HCT116 (cell line): ENCODE results near the gene TNFRSF19. TPM values are rescaled to one million over a fixed set of nuclear protein-coding genes. Genes with fewer than 3 reads are reported as not detected.

ENCODE experiments used
- ATAC-seq: fragments of 200-7000 bp; cut with Tn5 transposase; 2 replicates; pipeline ENCODE4 v1.9.1; 2020; ENCODE audit warnings: mild to moderate bottlenecking, moderate library complexity
- BruUV-seq: library from RNA; stranded (reverse); fragments of 400-500 nt; replicated peaks from 2 replicates; lab custom pipeline; 2021; lab: Mats Ljungman, UMichigan
- CTCF ChIA-PET: fragments of 300-600 bp; sonication (Branson Sonifier 250); formaldehyde crosslinking; loops from one replicate; lab custom pipeline; 2021; ENCODE audit warnings: antibody characterized with exemption; lab: Charles Lee
- POLR2A ChIA-PET: fragments of 300-600, 350-600 bp; sonication (Branson Sonifier 250); formaldehyde crosslinking; loops from one replicate; lab custom pipeline; 2021; ENCODE audit warnings: antibody characterized with exemption; lab: Charles Lee
- RAD21 ChIA-PET, 2 experiments: fragments of 300-600 bp; sonication (Branson Sonifier 250); formaldehyde crosslinking; loops; one replicate each; lab custom pipeline; 2023; ENCODE audit warnings: low total read pairs in 2 of 2; ENCODE audit not compliant: uncharacterized antibody in 2 of 2, unreplicated experiment in 2 of 2, low non-redundant PET in 1 of 2; lab: Charles Lee
- DNase-seq: peaks from one replicate; pipeline ENCODE4 v3.0.0-alpha.2; 2010; ENCODE audit warnings: low read depth, low spot score
- H2AFZ ChIP-seq: fragments of 200-600 bp; shearing (Covaris generic), sonication (generic); 2 replicates; pipeline ENCODE4 v1.6.1; 2017; ENCODE audit warnings: low read depth, mixed run types, mixed read lengths, antibody characterized with exemption, low read length; ENCODE audit not compliant: poor library complexity, severe bottlenecking
- H3K27ac ChIP-seq: 2 replicates; pipeline ENCODE4 v1.5.1; 2012; ENCODE audit warnings: low read depth, low read length
- H3K27me3 ChIP-seq: fragments of 200-600 bp; sonication (generic); 2 replicates; pipeline ENCODE4 v1.6.1; 2016; ENCODE audit warnings: mixed run types, low read length, mixed read lengths; ENCODE audit not compliant: insufficient read depth
- H3K36me3 ChIP-seq, 2 experiments: fragments of 200-500 bp in 1 of 2; fragments of 200-600 bp in 1 of 2; sonication (Bioruptor generic) in 1 of 2; sonication (generic) in 1 of 2; 2 replicates each; pipeline versions ENCODE4 v1.5.1 to v1.6.1; 2014 to 2016; ENCODE audit warnings: low read length in 2 of 2, inconsistent platforms in 1 of 2, mixed read lengths in 1 of 2, mixed run types in 1 of 2; ENCODE audit not compliant: insufficient read depth in 2 of 2, control insufficient read depth in 1 of 2
- H3K4me1 ChIP-seq, 2 experiments: fragments of 200-600 bp in 1 of 2; sonication (generic) in 1 of 2; 2 replicates each; pipeline versions ENCODE4 v1.5.1 to v1.6.1; 2012 to 2017; ENCODE audit warnings: low read length in 2 of 2, inconsistent platforms in 1 of 2, mild to moderate bottlenecking in 1 of 2, mixed read lengths in 1 of 2, mixed run types in 1 of 2, moderate library complexity in 1 of 2; ENCODE audit not compliant: insufficient read depth in 2 of 2, control insufficient read depth in 1 of 2
- H3K4me2 ChIP-seq: fragments of 200-600 bp; sonication (generic); 2 replicates; pipeline ENCODE4 v1.6.1; 2017; ENCODE audit warnings: mixed run types, low read length, mixed read lengths
- H3K4me3 ChIP-seq, 2 experiments: fragments of 200-600 bp in 1 of 2; sonication (generic) in 1 of 2; replicated peaks in 1 of 2; 2 replicates each; pipeline ENCODE4 v1.5.1; 2011 to 2016; ENCODE audit warnings: low read length in 2 of 2, control low read depth in 1 of 2, low read depth in 1 of 2, mild to moderate bottlenecking in 1 of 2, mixed read lengths in 1 of 2, mixed run types in 1 of 2
- H3K79me2 ChIP-seq: fragments of 200-600 bp; sonication (generic); 2 replicates; pipeline ENCODE4 v1.6.1; 2017; ENCODE audit warnings: mild to moderate bottlenecking, mixed run types, low read length, moderate library complexity, mixed read lengths; ENCODE audit not compliant: insufficient read depth
- H3K9ac ChIP-seq: fragments of 200-600 bp; sonication (generic); 2 replicates; pipeline ENCODE4 v1.6.1; 2016; ENCODE audit warnings: low read length, mixed read lengths
- H3K9me2 ChIP-seq: fragments of 200-600 bp; sonication (generic), shearing (Covaris generic); 2 replicates; pipeline ENCODE4 v1.6.1; 2017; ENCODE audit warnings: mixed run types, mild to moderate bottlenecking, moderate library complexity; ENCODE audit not compliant: insufficient read depth
- H3K9me3 ChIP-seq, 2 experiments: fragments of 200-500 bp in 1 of 2; fragments of 200-600 bp in 1 of 2; sonication (Bioruptor generic) in 1 of 2; sonication (generic) in 1 of 2; 2 replicates each; pipeline ENCODE4 v1.6.1; 2014 to 2017; ENCODE audit warnings: low read length in 2 of 2, mixed read lengths in 2 of 2, inconsistent platforms in 1 of 2, low read depth in 1 of 2, mild to moderate bottlenecking in 1 of 2, mixed run types in 1 of 2, moderate library complexity in 1 of 2; ENCODE audit not compliant: control insufficient read depth in 1 of 2, insufficient read depth in 1 of 2
- H4K20me1 ChIP-seq: fragments of 200-600 bp; sonication (generic), shearing (Covaris generic); 2 replicates; pipeline ENCODE4 v1.6.1; 2017; ENCODE audit warnings: mixed run types, mild to moderate bottlenecking, moderate library complexity; ENCODE audit not compliant: insufficient read depth
- CBX3 ChIP-seq: IDR thresholded peaks from 2 replicates; pipeline ENCODE4 v1.6.1; 2012; ENCODE audit warnings: low read depth
- EGR1 ChIP-seq: IDR thresholded peaks from 2 replicates; pipeline ENCODE4 v1.6.1; 2012; ENCODE audit warnings: low read depth
- ELF1 ChIP-seq: IDR thresholded peaks from 2 replicates; pipeline ENCODE4 v1.6.1; 2012; ENCODE audit warnings: low read depth, borderline replicate concordance
- EZH2 ChIP-seq: fragments of 200-600 bp; sonication (generic); IDR thresholded peaks from 2 replicates; pipeline ENCODE4 v1.6.1; 2017; ENCODE audit warnings: antibody characterized with exemption, mixed run types
- EZH2phosphoT487 ChIP-seq: fragments of 200-600 bp; IDR thresholded peaks from 2 replicates; pipeline ENCODE4 v1.6.1; 2018; ENCODE audit warnings: antibody characterized with exemption, borderline replicate concordance
- JUND ChIP-seq: IDR thresholded peaks from 2 replicates; pipeline ENCODE4 v1.6.1; 2012
- POLR2AphosphoS5 ChIP-seq: IDR thresholded peaks from 2 replicates; pipeline ENCODE4 v1.6.1; 2011; ENCODE audit warnings: mild to moderate bottlenecking, low read depth, low read length, moderate library complexity
- SIN3A ChIP-seq: IDR thresholded peaks from 2 replicates; pipeline ENCODE4 v1.6.1; 2012; ENCODE audit warnings: low read depth
- SP1 ChIP-seq: IDR thresholded peaks from 2 replicates; pipeline ENCODE4 v1.6.1; 2012; ENCODE audit warnings: low read depth
- TCF7L2 ChIP-seq: IDR thresholded peaks from 2 replicates; pipeline ENCODE4 v1.7.0; 2011; ENCODE audit warnings: borderline replicate concordance, inconsistent platforms; ENCODE audit not compliant: insufficient read depth, insufficient read length; ENCODE audit errors: extremely low read depth
- YY1 ChIP-seq: IDR thresholded peaks from 2 replicates; pipeline ENCODE4 v1.6.1; 2011; ENCODE audit warnings: low read length, low read depth, moderate library complexity, mild to moderate bottlenecking; ENCODE audit not compliant: insufficient replicate concordance; ENCODE audit errors: extremely low read depth
- ZFX ChIP-seq: fragments of 450-650 bp; IDR thresholded peaks from 2 replicates; pipeline ENCODE4 v1.6.1; 2017
- intact Hi-C: fragments of 100-400 bp; cut with micrococcal nuclease; formaldehyde crosslinking; loops from 2 replicates; pipeline ENCODE4 v1.10.0; 2022
- total RNA-seq: library from RNA; stranded (reverse); gene quantifications from one replicate; pipeline ENCODE4 v1.2.1, GENCODE V29; 2021; ENCODE audit not compliant: unreplicated experiment
- TF ChIP-seq, protein P1 (sequence below): IDR thresholded peaks from 2 replicates; pipeline ENCODE4 v1.6.1; 2012; ENCODE audit warnings: low read depth
- TF ChIP-seq, protein P2 (sequence below): IDR thresholded peaks from 2 replicates; pipeline ENCODE4 v1.6.1; 2012

The TNFRSF19 gene
- total RNA-seq, 1 experiment from 2014 or later: 1.1 TPM

DNA sequence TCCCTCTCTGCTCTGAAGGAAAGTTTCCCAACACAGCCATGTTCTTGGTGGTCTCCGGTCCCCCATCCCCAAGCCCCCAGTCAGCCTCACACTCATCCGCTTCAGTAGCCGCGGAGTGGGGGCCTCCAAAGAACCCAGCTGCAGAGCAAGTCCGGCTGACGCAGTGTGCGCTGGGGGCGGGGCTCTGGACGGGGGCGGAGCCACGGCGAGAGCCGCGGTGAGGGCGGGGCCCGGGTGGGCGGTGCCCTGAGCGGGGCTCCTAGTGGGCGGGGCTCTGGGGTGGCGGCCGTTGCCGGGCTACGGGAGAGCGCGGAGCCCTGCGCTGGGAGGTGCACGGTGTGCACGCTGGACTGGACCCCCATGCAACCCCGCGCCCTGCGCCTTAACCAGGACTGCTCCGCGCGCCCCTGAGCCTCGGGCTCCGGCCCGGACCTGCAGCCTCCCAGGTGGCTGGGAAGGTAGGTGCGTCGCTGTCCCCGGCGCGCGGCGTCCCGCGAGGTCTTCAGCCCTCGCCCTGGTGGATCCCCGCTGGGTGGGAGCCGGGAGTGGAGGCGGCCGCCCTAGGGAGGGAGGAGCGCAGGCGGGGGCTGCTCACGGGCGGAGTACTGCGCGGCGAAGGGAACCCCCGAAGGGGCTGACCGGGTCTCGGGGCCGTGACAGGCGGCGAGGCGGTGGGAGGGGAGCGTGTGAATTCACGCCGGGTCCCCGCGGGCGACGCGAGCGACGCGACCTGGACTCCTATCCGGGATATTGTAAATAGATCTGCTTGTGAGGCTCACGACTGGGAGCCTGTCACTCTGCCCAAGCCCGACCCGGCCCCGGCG, 9.1 kb downstream of the TNFRSF19 start:
- H3K4me3 ChIP-seq: peak overlapping the region; percentile 67 to 74
- peaks cover 3 to 15% of the 10 kb centered on the region in 2 experiments; a peak in 1 of 4 replicates for H3K4me1 ChIP-seq
- H3K9me3 ChIP-seq: no peaks in the 10 kb centered on the region
- H3K36me3 ChIP-seq: no peaks in the 10 kb centered on the region
- no peaks in the 10 kb centered on the region for H3K9me2 ChIP-seq
- ChIA-PET RAD21 (no interaction called here), CTCF (interaction anchor here (0.6 to 1.0 kb wide), 3 partner anchors 9 to 440 kb away, joined by 3 read pairs; no protein-coding TSS in a partner anchor), POLR2A (no interaction called here)
- peak overlapping the region; percentile 69; the same call in 1 of the 2 replicates for H3K27ac ChIP-seq
- H4K20me1 ChIP-seq: no peaks in the 10 kb centered on the region
- H2AFZ ChIP-seq: no peak overlapping the region
- H3K9ac ChIP-seq: peak overlapping the region; percentile 43
- peak; percentile 96 for ATAC-seq
- peak overlapping the region; percentile 78 for H3K4me2 ChIP-seq
- no TSS peak for BruUV-seq
- H3K79me2 ChIP-seq: no peaks in the 10 kb centered on the region
- H3K27me3 ChIP-seq: no peaks in the 10 kb centered on the region
- TF ChIP-seq SP1 (no peak), POLR2AphosphoS5 (peak; percentile 62), EGR1 (peak; percentile 35; the same call in 1 of the 2 replicates)
- intact Hi-C loops: loop anchor here (5.0 to 10.0 kb wide), 2 partner anchors 107 to 204 kb away; no protein-coding TSS in a partner anchor
- DNase-seq: peak; percentile 54

DNA sequence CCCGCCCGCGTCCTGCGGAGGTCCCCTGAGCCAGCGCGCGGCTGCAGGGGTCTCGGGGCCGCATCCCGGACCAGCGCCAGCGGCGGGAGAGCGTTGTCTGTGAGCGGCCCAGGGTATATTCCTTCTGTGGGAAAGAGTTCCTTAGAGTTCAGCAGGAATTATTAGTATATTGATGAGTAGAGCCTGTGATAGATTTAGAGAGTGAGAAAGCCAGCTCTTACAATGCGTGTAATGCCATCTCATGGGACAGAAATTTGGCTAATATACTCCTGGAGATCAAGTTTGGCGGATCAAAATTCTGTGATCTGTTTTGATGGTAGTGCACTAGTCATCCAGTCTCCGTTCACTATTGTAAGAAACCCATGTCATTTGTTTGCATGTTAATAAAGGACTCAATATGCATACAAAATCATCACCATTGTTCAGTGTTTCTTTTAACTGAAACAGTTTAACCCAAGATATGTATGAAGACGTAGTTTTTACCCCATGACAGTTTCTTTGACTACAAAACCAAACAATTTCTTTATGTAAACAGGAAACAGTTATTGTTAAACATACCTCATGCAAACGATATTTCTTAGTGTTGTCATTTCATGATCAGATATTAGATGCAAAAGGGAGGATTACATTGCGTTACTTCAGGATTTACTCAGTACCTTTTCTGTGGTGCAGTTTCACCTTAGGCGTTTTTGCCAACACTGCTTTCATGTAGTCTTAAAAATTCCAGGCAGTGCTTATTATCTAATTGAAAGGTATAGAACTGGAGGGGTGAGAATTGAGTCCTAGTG, 9.9 kb downstream of the TNFRSF19 start:
- no peaks in the 10 kb centered on the region for H3K27me3 ChIP-seq
- H3K9me2 ChIP-seq: no peaks in the 10 kb centered on the region
- CTCF ChIA-PET: no interaction called here
- ATAC-seq: no peak
- peaks cover 3 to 15% of the 10 kb centered on the region in 2 experiments; a peak in 1 of 4 replicates for H3K4me1 ChIP-seq
- no peaks in the 10 kb centered on the region for H3K79me2 ChIP-seq
- POLR2A ChIA-PET: no interaction called here
- no peak overlapping the region for H3K9ac ChIP-seq
- H2AFZ ChIP-seq: no peak overlapping the region
- H4K20me1 ChIP-seq: no peaks in the 10 kb centered on the region
- H3K4me2 ChIP-seq: peak overlapping the region; percentile 78
- no peak overlapping the region for H3K27ac ChIP-seq
- DNase-seq: no peak
- H3K36me3 ChIP-seq: no peaks in the 10 kb centered on the region
- H3K4me3 ChIP-seq: peak overlapping the region in 1 of 2 experiments; percentile 67; a peak in 2 of 4 replicates
- TF ChIP-seq SIN3A (no peak), EZH2phosphoT487 (no peak), ZFX (no peak), ELF1 (no peak), CBX3 (no peak), YY1 (no peak), JUND (no peak), TCF7L2 (no peak), EZH2 (no peak)
- TF ChIP-seq, protein P1, sequence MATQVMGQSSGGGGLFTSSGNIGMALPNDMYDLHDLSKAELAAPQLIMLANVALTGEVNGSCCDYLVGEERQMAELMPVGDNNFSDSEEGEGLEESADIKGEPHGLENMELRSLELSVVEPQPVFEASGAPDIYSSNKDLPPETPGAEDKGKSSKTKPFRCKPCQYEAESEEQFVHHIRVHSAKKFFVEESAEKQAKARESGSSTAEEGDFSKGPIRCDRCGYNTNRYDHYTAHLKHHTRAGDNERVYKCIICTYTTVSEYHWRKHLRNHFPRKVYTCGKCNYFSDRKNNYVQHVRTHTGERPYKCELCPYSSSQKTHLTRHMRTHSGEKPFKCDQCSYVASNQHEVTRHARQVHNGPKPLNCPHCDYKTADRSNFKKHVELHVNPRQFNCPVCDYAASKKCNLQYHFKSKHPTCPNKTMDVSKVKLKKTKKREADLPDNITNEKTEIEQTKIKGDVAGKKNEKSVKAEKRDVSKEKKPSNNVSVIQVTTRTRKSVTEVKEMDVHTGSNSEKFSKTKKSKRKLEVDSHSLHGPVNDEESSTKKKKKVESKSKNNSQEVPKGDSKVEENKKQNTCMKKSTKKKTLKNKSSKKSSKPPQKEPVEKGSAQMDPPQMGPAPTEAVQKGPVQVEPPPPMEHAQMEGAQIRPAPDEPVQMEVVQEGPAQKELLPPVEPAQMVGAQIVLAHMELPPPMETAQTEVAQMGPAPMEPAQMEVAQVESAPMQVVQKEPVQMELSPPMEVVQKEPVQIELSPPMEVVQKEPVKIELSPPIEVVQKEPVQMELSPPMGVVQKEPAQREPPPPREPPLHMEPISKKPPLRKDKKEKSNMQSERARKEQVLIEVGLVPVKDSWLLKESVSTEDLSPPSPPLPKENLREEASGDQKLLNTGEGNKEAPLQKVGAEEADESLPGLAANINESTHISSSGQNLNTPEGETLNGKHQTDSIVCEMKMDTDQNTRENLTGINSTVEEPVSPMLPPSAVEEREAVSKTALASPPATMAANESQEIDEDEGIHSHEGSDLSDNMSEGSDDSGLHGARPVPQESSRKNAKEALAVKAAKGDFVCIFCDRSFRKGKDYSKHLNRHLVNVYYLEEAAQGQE: no peak
- TF ChIP-seq, protein P2, sequence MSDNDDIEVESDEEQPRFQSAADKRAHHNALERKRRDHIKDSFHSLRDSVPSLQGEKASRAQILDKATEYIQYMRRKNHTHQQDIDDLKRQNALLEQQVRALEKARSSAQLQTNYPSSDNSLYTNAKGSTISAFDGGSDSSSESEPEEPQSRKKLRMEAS: no peak
- TF ChIP-seq, all 23 proteins: peak for 0
- no peaks in the 10 kb centered on the region for H3K9me3 ChIP-seq
- intact Hi-C loops: loop anchor here (5.0 to 10.0 kb wide), 2 partner anchors 108 to 205 kb away; no protein-coding TSS in a partner anchor
- RAD21 ChIA-PET: no interaction called here
- no TSS peak for BruUV-seq
